ENCODE results near the gene ATP6V0A1.
"Not testable (repeated sequence)": the region's sequence is repeated elsewhere in the genome, so short reads cannot be mapped to it uniquely, and the experiment has no call there.

The ATP6V0A1 gene

DNA sequence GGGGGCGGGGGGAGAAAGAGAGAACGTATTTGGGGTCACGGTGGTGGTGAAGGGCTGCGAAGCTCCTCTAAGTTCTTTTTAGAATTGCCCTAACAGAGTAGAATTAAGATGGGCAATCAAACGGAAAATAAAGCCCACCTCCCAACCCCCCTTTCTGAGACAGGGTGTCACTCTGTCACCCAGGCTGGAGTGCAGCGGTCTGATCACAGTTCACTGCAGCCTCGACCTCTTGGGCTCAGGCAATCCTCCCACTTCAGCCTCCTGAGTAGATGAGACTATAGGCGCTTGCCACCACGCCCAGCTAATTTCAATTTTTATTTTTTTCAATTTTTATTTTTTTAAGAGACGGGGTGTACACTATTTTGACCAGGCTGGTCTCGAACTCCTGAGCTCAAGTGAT, 34.9 kb upstream of the ATP6V0A1 start:
- no peak for DNase-seq
- no peak for TF ChIP-seq GATA1 (IDR thresholded peaks at IDR 0.05; ENCODE audit: low read depth, low read length)
- TF ChIP-seq POLR2A (IDR thresholded peaks at IDR 0.05; ENCODE audit: low read length), result no peak

- no peak for DNase-seq
- TF ChIP-seq POLR2A (IDR thresholded peaks at IDR 0.05; ENCODE audit: low read length), result no peak
- TF ChIP-seq GATA1 (IDR thresholded peaks at IDR 0.05; ENCODE audit: low read depth, low read length), result no peak
Measured at GRCh38 chr17:42424991-42425610, 33.6 kb upstream of the ATP6V0A1 start.

- peak; percentile 63 to 68 for DNase-seq
- TF ChIP-seq POLR2A (IDR thresholded peaks at IDR 0.05; ENCODE audit: low read length) (no peak), GATA1 (IDR thresholded peaks at IDR 0.05; ENCODE audit: low read depth, low read length) (no peak)
Measured at GRCh38 chr17:42428141-42428944, 30.3 kb upstream of the ATP6V0A1 start.

GRCh38 chr17:42429726-42430447, 28.8 kb upstream of the ATP6V0A1 start:
- TF ChIP-seq GATA1 (IDR thresholded peaks at IDR 0.05; ENCODE audit: low read depth, low read length) (no peak), POLR2A (IDR thresholded peaks at IDR 0.05; ENCODE audit: low read length) (no peak)
- peak; percentile 23 to 45 for DNase-seq

GRCh38 chr17:42431758-42432161, 26.9 kb upstream of the ATP6V0A1 start:
- no peak for DNase-seq
- no peak for TF ChIP-seq POLR2A (IDR thresholded peaks at IDR 0.05; ENCODE audit: low read length)
- TF ChIP-seq GATA1 (IDR thresholded peaks at IDR 0.05; ENCODE audit: low read depth, low read length), result no peak

DNA sequence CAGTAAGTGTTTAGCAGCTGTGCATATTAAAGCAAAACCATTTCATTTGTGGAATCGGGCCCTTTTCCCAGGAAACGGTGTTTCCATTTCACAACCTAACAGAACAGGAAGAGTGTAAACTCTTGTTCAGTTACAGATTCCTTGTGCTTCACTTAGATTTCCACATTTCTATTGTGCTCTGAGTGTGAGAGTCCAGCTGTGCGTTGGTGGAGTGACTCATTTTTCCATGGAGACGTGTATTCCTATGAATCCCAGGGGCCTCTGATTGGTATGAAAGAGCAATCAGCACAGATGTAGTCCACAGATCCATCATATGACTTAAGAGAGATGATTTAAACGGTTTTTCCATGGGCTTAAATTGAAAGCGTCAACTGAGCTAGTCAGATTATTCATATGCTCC, 22.3 kb upstream of the ATP6V0A1 start:
- no peak for DNase-seq
- TF ChIP-seq GATA1 (IDR thresholded peaks at IDR 0.05; ENCODE audit: low read depth, low read length) (no peak), POLR2A (IDR thresholded peaks at IDR 0.05; ENCODE audit: low read length) (no peak)

DNA sequence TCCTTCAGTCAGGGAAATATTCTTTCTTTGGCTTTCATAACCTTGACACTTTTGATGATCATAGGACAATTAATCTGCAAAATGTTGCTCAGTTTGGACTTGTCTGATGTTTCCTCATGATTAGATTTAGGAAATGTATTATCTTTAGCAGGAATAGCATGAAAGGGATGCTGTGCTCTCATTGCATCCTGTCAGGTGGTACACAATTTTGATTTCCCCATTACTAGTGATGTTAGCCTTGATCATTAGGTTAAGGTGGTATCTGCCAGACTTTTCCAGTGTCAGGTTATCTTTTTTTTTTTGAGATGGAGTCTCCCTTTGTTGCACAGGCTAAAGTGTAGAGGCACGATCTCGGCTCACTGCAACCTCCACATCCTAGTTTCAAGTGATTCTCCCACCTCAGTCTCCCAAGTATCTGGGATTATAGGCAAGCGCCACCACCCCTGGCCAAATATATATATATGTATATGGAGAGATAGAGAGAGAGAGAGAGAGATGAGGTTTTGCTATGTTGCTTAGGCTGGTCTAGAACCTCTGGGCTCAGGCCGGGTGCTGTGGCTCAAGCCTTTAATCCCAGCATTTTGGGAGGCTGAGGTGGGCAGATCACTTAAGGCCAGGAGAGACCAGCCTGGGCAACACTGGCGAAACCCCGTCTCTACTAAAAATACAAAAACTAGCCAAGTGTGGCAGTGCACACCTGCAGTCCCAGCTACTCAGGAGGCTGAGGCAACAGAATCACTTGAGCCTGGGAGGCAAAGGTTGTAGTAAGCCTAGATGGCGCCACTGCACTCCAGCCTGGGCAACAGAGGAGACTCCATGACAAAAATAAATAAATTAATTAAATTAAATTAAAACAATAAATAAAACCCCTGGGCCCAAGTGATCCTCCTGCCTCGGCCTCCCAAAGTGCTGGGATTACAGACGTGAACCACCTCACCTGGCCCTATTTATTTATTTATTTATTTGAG, 19.8 kb upstream of the ATP6V0A1 start:
- no peak for TF ChIP-seq GATA1 (IDR thresholded peaks at IDR 0.05; ENCODE audit: low read depth, low read length)
- TF ChIP-seq POLR2A (IDR thresholded peaks at IDR 0.05; ENCODE audit: low read length), result no peak
- peak; percentile 41 to 61 for DNase-seq

- DNase-seq, result no peak
- TF ChIP-seq GATA1 (IDR thresholded peaks at IDR 0.05; ENCODE audit: low read depth, low read length) (no peak), POLR2A (IDR thresholded peaks at IDR 0.05; ENCODE audit: low read length) (no peak)
Measured at GRCh38 chr17:42441371-42442195, 17.1 kb upstream of the ATP6V0A1 start.

- DNase-seq, result no peak
- TF ChIP-seq GATA1 (IDR thresholded peaks at IDR 0.05; ENCODE audit: low read depth, low read length) (no peak), POLR2A (IDR thresholded peaks at IDR 0.05; ENCODE audit: low read length) (no peak)
Measured at GRCh38 chr17:42442196-42442565, 16.5 kb upstream of the ATP6V0A1 start.

- not testable (repeated sequence) for DNase-seq
Measured at GRCh38 chr17:42449176-42449575, 9.5 kb upstream of the ATP6V0A1 start.

DNA sequence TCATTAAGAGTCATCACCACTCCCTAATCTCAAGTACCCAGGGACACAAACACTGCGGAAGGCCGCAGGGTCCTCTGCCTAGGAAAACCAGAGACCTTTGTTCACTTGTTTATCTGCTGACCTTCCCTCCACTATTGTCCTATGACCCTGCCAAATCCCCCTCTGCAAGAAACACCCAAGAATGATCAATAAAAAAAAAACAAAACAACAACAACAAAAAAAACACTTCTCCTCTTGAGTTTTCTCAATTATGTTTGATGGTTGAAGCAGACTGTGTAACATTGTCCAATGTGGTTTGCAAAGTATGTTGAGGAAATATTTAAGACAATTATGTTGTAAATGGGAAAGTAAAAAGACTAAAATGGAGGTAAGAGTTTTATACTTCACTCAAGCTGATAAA, 8.8 kb upstream of the ATP6V0A1 start:
- DNase-seq, result not testable (repeated sequence)

- not testable (repeated sequence) for DNase-seq
Measured at GRCh38 chr17:42451270-42451669, 7.4 kb upstream of the ATP6V0A1 start.

DNA sequence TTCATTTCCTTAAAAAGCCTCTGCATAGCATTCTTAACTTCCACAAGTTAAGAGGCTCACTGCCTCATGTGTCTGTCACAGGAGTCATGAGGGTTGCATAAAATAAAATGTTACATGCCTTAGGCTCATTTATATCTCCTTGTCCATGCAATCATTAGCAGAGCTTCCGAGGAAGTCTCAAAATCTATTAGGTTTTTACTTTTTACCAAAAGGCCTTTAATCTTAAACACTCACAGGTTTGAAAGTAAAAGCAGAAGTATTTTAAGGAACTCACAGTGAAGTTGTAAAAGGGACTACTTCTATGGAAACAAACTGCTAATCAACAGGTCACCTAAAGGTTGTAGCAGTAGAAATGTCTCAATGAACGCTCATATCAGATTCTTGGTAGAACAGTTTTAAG, 5.2 kb upstream of the ATP6V0A1 start:
- no peak for TF ChIP-seq POLR2A (IDR thresholded peaks at IDR 0.05; ENCODE audit: low read length)
- no peak for TF ChIP-seq GATA1 (IDR thresholded peaks at IDR 0.05; ENCODE audit: low read depth, low read length)
- no peak for DNase-seq

DNA sequence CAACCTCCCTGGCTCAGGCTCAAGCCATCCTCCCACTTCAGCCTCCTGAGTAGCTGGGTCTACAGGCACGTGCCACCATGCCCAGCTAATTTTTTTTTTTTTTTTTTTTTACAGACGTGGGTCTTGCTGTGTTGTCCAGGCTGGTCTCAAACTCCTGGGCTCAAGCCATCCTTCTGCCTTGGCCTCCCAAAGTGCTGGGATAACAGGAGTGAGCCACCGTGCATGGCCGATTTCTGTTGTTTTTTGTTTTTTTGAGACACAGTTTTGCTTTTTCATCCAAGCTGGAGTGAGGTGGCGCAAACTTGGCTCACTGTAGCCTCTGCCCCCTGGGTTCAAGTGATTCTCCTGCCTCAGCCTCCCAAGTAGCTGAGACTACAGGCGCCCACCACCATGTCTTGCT, 3.7 kb upstream of the ATP6V0A1 start:
- DNase-seq, result not testable (repeated sequence)

Measured in erythroblast (primary cell).